GM19099 (cell line): ENCODE data around the gene HPSE.

Experiments used
- POLR2A ChIP-seq: IDR thresholded peaks from 3 replicates; pipeline ENCODE4 v1.6.1; 2011; ENCODE audit warnings: low read depth; ENCODE audit not compliant: insufficient read length; ENCODE audit errors: extremely low read depth

Gene HPSE

DNA sequence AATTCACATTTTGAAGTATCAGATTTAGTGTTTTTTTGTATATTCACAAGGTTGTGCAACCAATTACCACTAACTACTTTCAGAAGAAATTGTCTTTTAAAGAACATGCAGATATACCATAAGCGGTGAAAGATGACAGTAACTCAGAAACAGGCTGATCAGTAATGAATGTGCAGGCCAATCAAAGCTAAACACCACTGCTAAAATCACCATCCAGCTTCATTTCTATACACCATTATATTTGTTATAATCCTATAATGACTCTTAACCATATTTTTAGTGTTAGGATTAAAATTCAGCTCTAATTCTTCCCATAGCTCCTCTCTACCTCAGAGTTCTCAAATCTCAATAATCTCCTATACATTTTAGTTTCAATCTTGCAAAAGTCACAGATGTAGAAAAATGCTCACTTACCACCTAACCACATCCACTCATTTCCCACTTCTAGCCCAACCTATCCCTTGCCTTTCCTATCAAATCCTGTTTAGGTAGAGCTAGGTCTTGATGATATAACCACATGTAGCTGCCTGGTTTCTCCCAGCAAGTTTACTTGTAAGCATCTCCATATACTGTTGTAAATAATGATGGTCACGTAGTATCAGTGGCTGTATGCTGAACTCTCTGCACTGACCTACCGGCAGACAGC, 66.7 kb downstream of the HPSE start:
- no peak for TF ChIP-seq POLR2A

DNA sequence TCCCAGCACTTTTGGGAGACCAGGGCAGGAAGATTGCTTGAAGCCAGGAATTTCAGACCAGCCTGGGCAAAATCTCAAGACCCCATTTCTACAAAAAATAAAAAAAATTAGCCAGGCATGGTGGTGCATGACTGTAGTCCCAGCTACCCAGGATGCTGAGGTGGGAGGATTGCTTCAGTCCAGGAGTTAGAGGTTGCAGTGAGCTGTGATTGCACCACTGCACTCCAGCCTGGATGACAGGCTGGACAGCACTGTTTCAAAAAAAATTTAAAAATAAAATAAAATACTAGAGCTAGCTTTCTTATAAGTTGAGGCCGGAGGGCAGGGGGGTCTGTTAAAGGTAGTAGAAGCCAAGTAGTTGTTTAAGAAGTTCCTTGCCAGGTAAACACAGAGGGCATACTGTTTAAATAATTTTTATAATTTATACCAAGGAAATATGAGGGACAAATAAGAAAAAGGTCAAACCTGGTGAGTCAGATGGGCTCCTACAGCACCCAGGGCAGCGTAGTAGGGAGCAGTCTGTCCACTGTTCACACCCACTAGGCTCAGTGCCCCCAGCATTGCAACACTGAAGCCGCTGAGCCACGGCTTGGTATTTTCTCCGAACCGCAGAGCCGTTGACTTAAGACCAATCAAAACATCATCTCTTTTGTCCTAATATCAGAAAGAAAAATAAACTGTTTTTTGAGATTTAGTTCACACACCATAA, 67.4 kb downstream of the HPSE start:
- TF ChIP-seq POLR2A, result no peak

DNA sequence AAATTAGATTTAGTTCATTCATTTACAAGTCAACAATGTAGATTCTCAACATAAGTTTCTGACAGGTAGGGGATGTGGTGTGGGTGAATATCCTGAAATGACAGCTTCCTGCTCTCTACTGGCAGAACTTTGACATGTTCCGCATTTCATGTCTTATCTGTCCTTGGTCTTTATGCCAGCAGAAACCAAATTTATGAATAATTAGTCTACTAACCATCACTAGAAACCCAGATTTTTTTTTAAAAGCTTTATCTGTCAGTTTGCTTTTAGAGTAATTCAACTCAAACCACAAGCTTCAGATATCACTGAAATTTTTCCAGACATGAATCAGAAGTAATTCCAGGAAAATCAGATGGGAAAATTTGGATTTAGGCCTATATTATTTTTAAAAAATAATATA, 68.0 kb downstream of the HPSE start:
- no peak for TF ChIP-seq POLR2A

DNA sequence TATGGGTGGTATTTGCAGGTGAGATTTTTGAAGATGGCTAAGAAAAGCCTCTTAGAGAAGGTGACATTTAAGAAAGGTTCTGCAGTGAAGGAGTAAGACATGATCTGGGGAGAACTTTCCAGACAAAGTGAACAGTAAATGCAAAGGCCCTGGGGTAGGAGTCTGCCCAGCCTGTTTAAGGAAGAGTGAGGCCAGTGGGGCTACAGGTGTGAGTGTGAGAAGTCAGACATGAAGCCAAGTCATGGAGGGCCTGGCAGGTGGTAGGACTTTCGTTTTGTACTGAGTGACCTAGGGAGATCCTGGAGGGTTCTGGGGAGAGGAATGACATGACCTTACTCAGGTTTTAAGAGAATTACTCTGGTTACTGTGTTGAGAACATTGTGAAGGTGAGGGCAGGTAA, 71.5 kb downstream of the HPSE start:
- TF ChIP-seq POLR2A, result no peak

DNA sequence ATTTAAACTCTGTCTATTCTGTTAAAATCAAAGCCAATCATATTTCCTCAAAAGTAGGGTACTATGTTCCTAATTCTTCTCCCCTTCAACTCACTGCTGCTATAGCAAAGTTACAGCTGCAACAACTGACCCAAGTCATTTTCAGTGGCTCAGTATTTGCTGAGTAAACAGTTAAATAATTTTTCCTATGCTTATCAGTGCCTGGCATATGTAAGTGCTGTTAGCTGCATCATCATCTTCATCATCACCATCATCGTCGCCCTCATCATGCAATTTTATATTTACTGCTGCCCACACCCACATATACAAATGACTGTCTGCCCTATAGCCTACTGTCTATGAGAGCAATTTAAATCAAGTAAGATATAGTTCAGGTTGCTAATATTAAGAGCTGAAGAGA, 72.0 kb downstream of the HPSE start:
- no peak for TF ChIP-seq POLR2A

DNA sequence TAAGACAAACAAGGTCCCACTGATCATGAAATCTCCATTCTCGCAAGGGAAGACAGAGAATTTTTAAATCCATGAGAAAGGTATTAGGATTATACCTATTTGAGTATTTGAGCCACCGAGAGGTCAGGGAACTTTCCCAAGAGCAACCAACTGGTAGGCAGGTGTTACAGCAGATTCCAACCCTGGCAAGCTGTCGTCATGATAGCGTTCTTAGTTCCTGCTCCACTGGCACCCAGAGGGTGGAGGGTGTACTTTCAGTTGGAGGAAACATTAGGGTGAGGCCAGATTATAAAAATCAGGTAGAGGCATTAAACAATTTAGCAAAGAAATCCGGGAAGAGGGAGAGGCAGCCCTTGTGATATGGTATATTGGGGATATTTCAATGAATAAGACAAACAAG, 73.3 kb downstream of the HPSE start:
- TF ChIP-seq POLR2A, result no peak

DNA sequence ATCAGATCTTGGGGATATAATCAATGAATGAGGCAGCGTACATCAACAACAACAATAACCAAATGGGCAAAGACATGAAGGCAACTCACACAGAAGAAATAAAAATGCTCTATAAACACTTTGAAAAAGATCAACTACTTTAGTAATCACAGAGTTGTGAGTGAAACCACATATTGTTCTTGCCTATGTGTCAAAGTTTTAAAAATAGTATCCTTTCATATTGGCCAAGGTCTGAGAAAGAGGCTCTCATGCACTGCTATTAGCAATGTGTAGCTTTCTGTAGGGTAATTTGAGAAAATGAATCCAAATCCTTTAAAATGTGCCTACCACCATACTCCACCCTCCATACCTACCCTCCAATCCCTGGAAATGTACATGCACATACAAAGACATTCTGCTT, 75.1 kb downstream of the HPSE start:
- no peak for TF ChIP-seq POLR2A

DNA sequence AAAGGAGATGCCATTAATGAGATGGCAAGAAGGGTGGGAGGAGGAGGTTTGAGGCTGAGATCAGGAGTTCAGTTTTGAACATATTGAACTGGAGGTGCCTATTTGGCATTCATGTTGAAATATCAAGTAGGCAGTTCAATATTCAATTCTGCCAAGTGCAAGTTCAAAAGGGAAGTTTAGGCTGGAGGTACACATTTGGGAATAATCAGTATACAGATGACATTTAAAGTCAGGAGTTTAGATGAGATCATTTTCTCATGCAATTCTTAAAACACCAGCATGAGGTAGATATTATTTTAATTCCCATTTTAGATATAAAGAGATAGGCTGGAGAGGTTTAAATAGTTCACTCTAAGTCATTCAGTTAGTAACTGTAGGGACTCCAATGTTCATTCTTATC, 76.2 kb downstream of the HPSE start:
- no peak for TF ChIP-seq POLR2A

DNA sequence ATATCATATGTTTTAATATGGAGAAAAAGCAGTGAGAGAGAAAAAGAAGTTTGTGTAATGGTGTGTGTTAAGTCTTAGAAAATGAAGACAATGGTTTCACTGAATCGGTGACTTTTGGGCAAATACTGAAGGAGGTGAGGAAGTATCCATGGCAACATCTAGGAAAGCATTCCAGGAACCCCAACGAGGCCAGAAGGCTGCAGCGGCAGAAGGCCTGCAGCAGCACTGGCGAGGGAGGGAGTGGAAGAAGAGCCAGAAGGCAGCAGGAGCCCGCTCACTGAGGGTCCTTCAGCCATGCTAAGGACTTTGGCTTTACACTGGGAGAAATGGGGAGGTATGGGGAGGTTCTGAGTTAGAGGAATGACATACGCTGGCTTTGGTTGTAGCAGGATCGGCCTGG, 76.8 kb downstream of the HPSE start:
- TF ChIP-seq POLR2A, result no peak

DNA sequence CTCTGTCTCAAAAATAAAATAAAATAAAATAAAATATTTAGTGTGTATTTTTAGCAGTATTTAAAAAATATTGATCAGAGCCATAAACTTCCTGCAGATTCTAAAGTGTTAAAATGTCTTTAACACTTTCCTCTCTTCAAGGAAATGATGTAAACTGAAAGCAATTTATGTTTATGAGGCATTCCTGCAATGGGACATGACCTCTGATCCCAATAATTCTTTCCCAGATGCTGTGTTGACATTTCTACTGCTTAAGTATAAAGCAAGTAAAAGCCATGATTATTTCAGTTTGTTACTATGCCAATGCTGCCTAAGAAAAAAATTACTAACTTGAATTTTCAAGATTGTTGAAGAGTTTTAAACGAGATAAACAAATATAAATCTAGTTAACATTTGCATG, 79.1 kb downstream of the HPSE start:
- no peak for TF ChIP-seq POLR2A

DNA sequence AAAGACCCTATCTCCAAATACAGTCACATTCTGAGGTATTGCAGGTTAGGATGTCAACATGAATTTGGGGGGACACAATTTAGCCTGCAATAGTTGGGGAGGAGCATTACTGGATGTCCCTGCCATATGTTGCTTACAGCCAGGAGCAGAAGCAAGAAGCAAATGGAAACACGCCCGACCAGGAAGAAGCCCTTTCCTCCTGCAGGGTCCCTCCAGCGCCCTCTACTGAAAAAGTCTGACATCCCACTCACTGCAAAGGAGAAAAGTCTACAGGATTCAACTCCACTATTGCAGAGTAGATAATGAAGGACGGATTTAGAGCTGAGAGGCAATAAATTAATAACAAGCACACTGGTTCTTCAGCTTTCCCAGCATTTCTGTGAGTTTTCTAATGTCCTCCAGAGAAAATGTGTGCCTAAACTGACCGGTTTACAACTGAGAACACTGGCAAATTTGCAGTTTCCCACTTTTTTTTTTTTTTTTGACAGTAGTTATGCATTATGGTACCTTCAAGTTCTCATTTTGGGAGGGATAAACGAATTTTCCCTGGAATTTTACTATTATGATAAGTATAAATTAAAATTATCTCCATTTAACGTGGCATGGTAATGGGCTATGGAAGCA, 81.8 kb downstream of the HPSE start:
- no peak for TF ChIP-seq POLR2A

DNA sequence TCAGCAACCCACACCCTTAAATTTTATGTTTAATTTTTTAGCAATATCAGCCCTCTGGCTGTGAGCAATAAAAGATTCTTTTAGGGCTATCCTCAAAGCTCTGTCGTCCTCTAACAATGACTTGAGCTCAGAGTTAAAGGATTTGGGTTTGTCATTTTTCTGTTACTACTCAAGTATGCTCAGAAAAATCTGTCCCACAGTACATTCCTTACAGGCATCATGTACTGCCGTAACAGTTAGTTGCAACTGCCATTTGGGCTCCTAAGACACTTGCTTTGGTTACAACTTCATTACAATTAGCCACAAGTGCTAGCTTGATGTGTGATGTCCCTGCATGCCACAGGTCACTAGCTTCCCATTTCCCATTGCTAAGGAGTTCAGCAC, 83.2 kb downstream of the HPSE start:
- no peak for TF ChIP-seq POLR2A

DNA sequence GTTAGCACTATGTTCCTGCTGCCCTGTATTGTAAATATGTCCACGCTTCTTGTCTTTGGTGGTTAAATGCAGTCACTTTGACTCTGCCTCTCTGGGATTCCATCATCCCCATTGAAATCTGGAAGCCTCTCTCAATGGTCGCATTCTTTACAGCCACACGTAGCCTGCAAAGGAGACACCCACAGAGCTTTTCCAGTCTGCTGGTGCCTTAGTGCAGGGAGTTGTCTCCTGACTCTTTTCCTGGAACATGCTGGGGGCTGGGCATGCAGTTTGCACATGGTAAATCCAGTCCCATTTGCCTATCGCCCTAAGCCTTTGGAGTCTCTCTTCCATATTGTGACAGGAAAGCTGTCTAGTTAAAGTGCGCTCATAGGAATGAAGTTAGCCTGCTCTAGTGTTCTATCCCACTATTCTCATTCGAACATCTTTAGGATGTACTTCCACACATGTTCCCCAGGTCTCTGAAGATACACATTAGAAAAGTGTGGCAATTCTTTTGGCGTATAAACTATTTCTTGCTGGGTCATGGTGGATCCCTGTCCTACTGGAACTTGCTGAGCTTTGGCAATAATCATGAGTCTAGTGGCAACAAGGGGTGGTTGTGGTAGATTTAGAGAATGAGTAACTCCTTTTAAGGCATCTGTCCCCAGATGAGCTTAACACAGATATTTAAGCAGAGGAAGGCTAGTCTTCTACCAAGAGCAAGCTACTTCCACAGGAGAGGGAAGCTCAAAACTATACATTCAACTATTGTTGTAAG, 83.8 kb downstream of the HPSE start:
- no peak for TF ChIP-seq POLR2A

DNA sequence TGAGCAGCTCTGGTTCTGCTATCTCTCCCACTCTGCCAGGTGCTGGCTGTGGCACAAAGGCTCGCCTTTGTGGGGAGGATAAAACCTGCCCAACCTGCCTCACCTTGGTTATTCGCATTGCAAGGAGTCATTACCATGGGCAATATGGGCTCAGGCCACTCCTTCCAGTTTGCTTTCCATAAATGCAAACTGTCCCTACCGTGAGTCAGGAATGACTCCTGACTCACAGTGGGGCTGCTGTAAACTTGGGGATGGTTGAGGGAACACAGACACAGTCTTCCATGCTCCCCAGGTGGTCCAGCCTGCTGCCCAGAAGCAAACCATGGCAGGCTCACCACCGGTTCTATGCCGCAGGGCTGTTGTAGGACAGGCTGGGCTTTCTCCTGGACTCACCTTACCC, 86.2 kb downstream of the HPSE start:
- no peak for TF ChIP-seq POLR2A
